Hepatocyte (in vitro differentiated cells): ENCODE measurements around the gene RPS5. TPM values are rescaled to one million over a fixed set of nuclear protein-coding genes. Genes with fewer than 3 reads are reported as not detected.

Experiments
- DNase-seq: peaks from one replicate; pipeline ENCODE4 v3.0.0-alpha.2; 2016; ENCODE audit warnings: low spot score
- H2AFZ ChIP-seq: fragments of 200-600 bp; sonication (generic); 2 replicates; pipeline ENCODE4 v1.6.0; 2016; ENCODE audit warnings: antibody characterized with exemption, mild to moderate bottlenecking
- H3K27ac ChIP-seq: fragments of 200-600 bp; sonication (generic); 2 replicates; pipeline ENCODE4 v1.5.1; 2016; ENCODE audit warnings: mild to moderate bottlenecking
- H3K27me3 ChIP-seq: fragments of 200-600 bp; sonication (generic); 2 replicates; pipeline ENCODE4 v1.6.1; 2016
- H3K36me3 ChIP-seq: fragments of 200-600 bp; sonication (generic); replicated peaks from 2 replicates; pipeline ENCODE4 v1.5.1; 2016; ENCODE audit warnings: low read depth; ENCODE audit not compliant: insufficient read depth
- H3K4me1 ChIP-seq: fragments of 200-600 bp; sonication (generic); 2 replicates; pipeline ENCODE4 v1.5.1; 2016; ENCODE audit warnings: mild to moderate bottlenecking, moderate library complexity; ENCODE audit not compliant: insufficient read depth
- H3K4me2 ChIP-seq: fragments of 200-600 bp; sonication (generic); 2 replicates; pipeline ENCODE4 v1.6.0; 2016
- H3K4me3 ChIP-seq: fragments of 200-600 bp; sonication (generic); 2 replicates; pipeline ENCODE4 v1.5.1; 2016; ENCODE audit warnings: mild to moderate bottlenecking
- H3K79me2 ChIP-seq: fragments of 200-600 bp; sonication (generic); 2 replicates; pipeline ENCODE4 v1.6.0; 2017; ENCODE audit warnings: mild to moderate bottlenecking
- H3K9me2 ChIP-seq: fragments of 200-600 bp; sonication (generic); replicated peaks from 2 replicates; pipeline ENCODE4 v1.6.0; 2017; ENCODE audit warnings: mild to moderate bottlenecking; ENCODE audit not compliant: insufficient read depth
- H3K9me3 ChIP-seq: fragments of 200-600 bp; sonication (generic); 2 replicates; pipeline ENCODE4 v1.5.1; 2016; ENCODE audit warnings: low read depth, mild to moderate bottlenecking
- H4K20me1 ChIP-seq: fragments of 200-600 bp; sonication (generic); 2 replicates; pipeline ENCODE4 v1.6.0; 2016; ENCODE audit warnings: mild to moderate bottlenecking; ENCODE audit not compliant: insufficient read depth, poor library complexity, severe bottlenecking
- EZH2 ChIP-seq: fragments of 200-600 bp; sonication (generic); IDR thresholded peaks from 2 replicates; pipeline ENCODE4 v1.6.1; 2016; ENCODE audit warnings: antibody characterized with exemption, mild to moderate bottlenecking, borderline replicate concordance
- EZH2phosphoT487 ChIP-seq: fragments of 200-600 bp; sonication (generic); IDR thresholded peaks from one replicate; pipeline ENCODE4 v1.6.1; 2018; ENCODE audit warnings: antibody characterized with exemption, mild to moderate bottlenecking, low read depth, moderate library complexity; ENCODE audit not compliant: unreplicated experiment, severe bottlenecking
- WGBS: methylation state at CpG from one replicate; pipeline ENCODE4 v1.1.6; 2016; ENCODE audit warnings: low lambda C conversion rate; ENCODE audit errors: missing lambda C conversion rate; 5-methylcytosine and 5-hydroxymethylcytosine counted together
- polyA plus RNA-seq: library from polyadenylated mRNA; unstranded; fragments of >200 nt; fragmentation: Nextera tagmentation; extraction: Ambion mirVana; gene quantifications from 2 replicates; pipeline ENCODE4 v1.2.1, GENCODE V29; 2016
- total RNA-seq: library from RNA; depleted of rRNA; stranded (reverse); fragments of >200 nt; gene quantifications from 2 replicates; pipeline ENCODE4 v1.2.3, GENCODE V29; 2014
- TF ChIP-seq, protein P1 (sequence below): fragments of 200-600 bp; sonication (generic); IDR thresholded peaks from 2 replicates; pipeline ENCODE4 v1.5.1; 2016; ENCODE audit warnings: antibody characterized with exemption, mild to moderate bottlenecking; ENCODE audit not compliant: poor library complexity

RPS5 gene
- total and polyA plus RNA-seq, 2 experiments from 2014 or later, result 565 to 1,644 TPM

- WGBS, result 83% methylated on average over 7 of the region's 7 CpGs
- DNase-seq, result no peak
- TF ChIP-seq EZH2phosphoT487 (no peak), EZH2 (no peak)
- TF ChIP-seq, protein P1, sequence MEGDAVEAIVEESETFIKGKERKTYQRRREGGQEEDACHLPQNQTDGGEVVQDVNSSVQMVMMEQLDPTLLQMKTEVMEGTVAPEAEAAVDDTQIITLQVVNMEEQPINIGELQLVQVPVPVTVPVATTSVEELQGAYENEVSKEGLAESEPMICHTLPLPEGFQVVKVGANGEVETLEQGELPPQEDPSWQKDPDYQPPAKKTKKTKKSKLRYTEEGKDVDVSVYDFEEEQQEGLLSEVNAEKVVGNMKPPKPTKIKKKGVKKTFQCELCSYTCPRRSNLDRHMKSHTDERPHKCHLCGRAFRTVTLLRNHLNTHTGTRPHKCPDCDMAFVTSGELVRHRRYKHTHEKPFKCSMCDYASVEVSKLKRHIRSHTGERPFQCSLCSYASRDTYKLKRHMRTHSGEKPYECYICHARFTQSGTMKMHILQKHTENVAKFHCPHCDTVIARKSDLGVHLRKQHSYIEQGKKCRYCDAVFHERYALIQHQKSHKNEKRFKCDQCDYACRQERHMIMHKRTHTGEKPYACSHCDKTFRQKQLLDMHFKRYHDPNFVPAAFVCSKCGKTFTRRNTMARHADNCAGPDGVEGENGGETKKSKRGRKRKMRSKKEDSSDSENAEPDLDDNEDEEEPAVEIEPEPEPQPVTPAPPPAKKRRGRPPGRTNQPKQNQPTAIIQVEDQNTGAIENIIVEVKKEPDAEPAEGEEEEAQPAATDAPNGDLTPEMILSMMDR, result no peak
- peaks cover 14% of the 10 kb centered on the region for H3K4me1 ChIP-seq
- H3K36me3 ChIP-seq, result no peaks in the 10 kb centered on the region
- H3K27ac ChIP-seq, result no peak overlapping the region
- peaks cover 7% of the 10 kb centered on the region for H3K79me2 ChIP-seq
- no peak overlapping the region for H3K4me2 ChIP-seq
- H4K20me1 ChIP-seq, result peaks cover 2% of the 10 kb centered on the region
- no peaks in the 10 kb centered on the region for H3K9me2 ChIP-seq
- H3K4me3 ChIP-seq, result no peak overlapping the region
- no peaks in the 10 kb centered on the region for H3K9me3 ChIP-seq
- H3K27me3 ChIP-seq, result peaks cover 8% of the 10 kb centered on the region
- H2AFZ ChIP-seq, result no peak overlapping the region
Observed at GRCh38 chr19:58397533-58398037, 10.5 kb downstream of the RPS5 start.

DNA sequence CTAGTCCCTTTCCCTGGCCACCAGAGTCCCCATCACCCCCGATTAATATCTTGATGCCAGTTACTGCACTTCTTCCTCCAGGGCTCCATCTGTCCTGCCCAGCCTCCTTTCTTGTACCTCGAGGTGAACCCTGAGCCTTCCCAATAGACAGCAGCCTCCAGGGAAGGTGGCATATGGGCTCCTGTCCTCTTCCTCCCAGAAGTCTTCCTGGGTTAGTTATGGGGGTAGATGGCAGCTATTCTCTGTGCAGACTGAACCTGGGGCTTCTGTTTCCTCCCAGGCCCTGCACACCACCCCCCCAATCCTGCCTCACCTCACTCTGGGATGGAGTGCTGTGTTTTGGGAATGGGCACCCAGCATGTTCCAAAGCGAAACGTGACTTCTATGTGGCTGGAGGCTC, 11.0 kb downstream of the RPS5 start:
- no peak for DNase-seq
- Histone ChIP-seq H3K79me2 (peaks cover 12% of the 10 kb centered on the region), H2AFZ (no peak overlapping the region), H4K20me1 (no peaks in the 10 kb centered on the region), H3K36me3 (no peaks in the 10 kb centered on the region), H3K27ac (no peak overlapping the region), H3K4me1 (peaks cover 14% of the 10 kb centered on the region), H3K9me3 (no peaks in the 10 kb centered on the region), H3K4me2 (no peak overlapping the region), H3K4me3 (no peak overlapping the region), H3K27me3 (peaks cover 8% of the 10 kb centered on the region), H3K9me2 (no peaks in the 10 kb centered on the region)
- 94% methylated on average over 4 of the region's 4 CpGs for WGBS
- TF ChIP-seq EZH2phosphoT487, result no peak
- TF ChIP-seq, protein P1, result no peak
- no peak for TF ChIP-seq EZH2

- Histone ChIP-seq H3K4me1 (peaks cover 14% of the 10 kb centered on the region), H3K27ac (no peak overlapping the region), H3K4me3 (no peak overlapping the region), H3K27me3 (peaks cover 8% of the 10 kb centered on the region), H3K9me2 (no peaks in the 10 kb centered on the region), H4K20me1 (no peaks in the 10 kb centered on the region), H2AFZ (no peak overlapping the region), H3K79me2 (peaks cover 13% of the 10 kb centered on the region), H3K9me3 (no peaks in the 10 kb centered on the region), H3K36me3 (no peaks in the 10 kb centered on the region), H3K4me2 (no peak overlapping the region)
- WGBS, result 98% methylated on average over 6 of the region's 6 CpGs
- DNase-seq, result no peak
- TF ChIP-seq, protein P1, result no peak
- TF ChIP-seq EZH2 (no peak), EZH2phosphoT487 (no peak)
Observed at GRCh38 chr19:58398545-58398944, 11.5 kb downstream of the RPS5 start.

DNA sequence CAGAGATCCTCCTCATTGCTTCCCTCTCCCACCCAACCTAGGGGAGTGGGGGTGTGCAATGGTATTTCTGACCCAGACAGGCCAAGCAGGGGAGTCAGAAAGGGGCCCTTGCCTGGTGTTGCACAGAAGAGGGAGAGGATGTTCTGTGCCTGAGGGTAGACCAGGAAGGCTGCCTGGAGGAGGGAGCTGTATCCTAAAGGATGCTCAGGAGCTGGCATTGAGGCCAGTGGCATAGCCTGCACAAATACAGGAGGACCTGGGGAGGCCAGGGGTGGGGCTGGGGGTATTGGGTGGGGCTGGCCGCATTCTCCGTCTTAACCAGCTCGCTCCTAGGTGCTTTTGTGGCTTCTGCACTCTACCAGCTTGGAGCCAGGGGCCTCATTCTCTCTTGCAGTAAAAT, 12.8 kb downstream of the RPS5 start:
- H3K27me3 ChIP-seq, result peaks cover 8% of the 10 kb centered on the region
- TF ChIP-seq, protein P1, result no peak
- TF ChIP-seq EZH2, result no peak
- TF ChIP-seq EZH2phosphoT487, result no peak
- H3K36me3 ChIP-seq, result no peaks in the 10 kb centered on the region
- no peak overlapping the region for H2AFZ ChIP-seq
- H3K4me1 ChIP-seq, result peaks cover 14% of the 10 kb centered on the region
- peaks cover 13% of the 10 kb centered on the region for H3K79me2 ChIP-seq
- H3K9me2 ChIP-seq, result no peaks in the 10 kb centered on the region
- H3K4me2 ChIP-seq, result no peak overlapping the region
- no peak overlapping the region for H3K4me3 ChIP-seq
- 100% methylated on average over 1 of the region's 3 CpGs for WGBS
- H3K27ac ChIP-seq, result no peak overlapping the region
- no peaks in the 10 kb centered on the region for H4K20me1 ChIP-seq
- no peak for DNase-seq
- H3K9me3 ChIP-seq, result no peaks in the 10 kb centered on the region
